ENCODE results near the gene VAMP2.
"Not testable (repeated sequence)": the region's sequence is repeated elsewhere in the genome, so short reads cannot be mapped to it uniquely, and the experiment has no call there.

Gene VAMP2

GRCh38 chr17:8176197-8176940, 13.6 kb upstream of the VAMP2 start, which contains the start of gene TMEM107:
Gene TMEM107 (minus strand): TSS chr17:8176380. CDS start chr17:8176286, 94 bp downstream.
- peak; percentile 85 for DNase-seq (ENCODE audit: low spot score)
- in situ Hi-C loops (cut with MboI; ENCODE audit: low pct_unique_long_range_greater_than_20kb, low sequenced_read_pairs, unreplicated experiment): no loop called here
- no peak for TF ChIP-seq CTCF (IDR thresholded peaks at IDR 0.05; ENCODE audit: extremely low read depth, insufficient read depth, missing control alignments)

GRCh38 chr17:8175795-8176196, 13.0 kb upstream of the VAMP2 start:
- in situ Hi-C loops (cut with MboI; ENCODE audit: low pct_unique_long_range_greater_than_20kb, low sequenced_read_pairs, unreplicated experiment): no loop called here
- TF ChIP-seq CTCF (IDR thresholded peaks at IDR 0.05; ENCODE audit: extremely low read depth, insufficient read depth, missing control alignments): no peak
- no peak for DNase-seq (ENCODE audit: low spot score)

- no peak for TF ChIP-seq CTCF (IDR thresholded peaks at IDR 0.05; ENCODE audit: extremely low read depth, insufficient read depth, missing control alignments)
- in situ Hi-C loops (cut with MboI; ENCODE audit: low pct_unique_long_range_greater_than_20kb, low sequenced_read_pairs, unreplicated experiment): no loop called here
- no peak for DNase-seq (ENCODE audit: low spot score)
Observed at GRCh38 chr17:8173871-8174322, 11.1 kb upstream of the VAMP2 start.

GRCh38 chr17:8173056-8173870, 10.5 kb upstream of the VAMP2 start:
- DNase-seq (ENCODE audit: low spot score): peak; percentile 89
- no peak for TF ChIP-seq CTCF (IDR thresholded peaks at IDR 0.05; ENCODE audit: extremely low read depth, insufficient read depth, missing control alignments)
- in situ Hi-C loops (cut with MboI; ENCODE audit: low pct_unique_long_range_greater_than_20kb, low sequenced_read_pairs, unreplicated experiment): no loop called here

- in situ Hi-C loops (cut with MboI; ENCODE audit: low pct_unique_long_range_greater_than_20kb, low sequenced_read_pairs, unreplicated experiment); DNase-seq (ENCODE audit: low spot score): not testable (repeated sequence)
Observed at GRCh38 chr17:8170186-8170585, 7.4 kb upstream of the VAMP2 start.

- no peak for TF ChIP-seq CTCF (IDR thresholded peaks at IDR 0.05; ENCODE audit: extremely low read depth, insufficient read depth, missing control alignments)
- no peak for DNase-seq (ENCODE audit: low spot score)
- in situ Hi-C loops (cut with MboI; ENCODE audit: low pct_unique_long_range_greater_than_20kb, low sequenced_read_pairs, unreplicated experiment): no loop called here
Observed at GRCh38 chr17:8167526-8167925, 4.8 kb upstream of the VAMP2 start.

- in situ Hi-C loops (cut with MboI; ENCODE audit: low pct_unique_long_range_greater_than_20kb, low sequenced_read_pairs, unreplicated experiment): no loop called here
- no peak for TF ChIP-seq CTCF (IDR thresholded peaks at IDR 0.05; ENCODE audit: extremely low read depth, insufficient read depth, missing control alignments)
- no peak for DNase-seq (ENCODE audit: low spot score)
Observed at GRCh38 chr17:8166731-8167130, 4.0 kb upstream of the VAMP2 start.
